Endothelial cell of umbilical vein (primary cell): ENCODE results near the gene SP1. TPM values are rescaled to one million over a fixed set of nuclear protein-coding genes. Genes with fewer than 3 reads are reported as not detected.

Experiments
- BruUV-seq: library from RNA; stranded (reverse); fragments of 400-500 nt; replicated peaks from 2 replicates; lab custom pipeline; 2021; lab: Mats Ljungman, UMichigan
- CTCF ChIA-PET: fragments of 300-600, 350-600 bp; sonication (Branson Sonifier 250); formaldehyde crosslinking; loops from one replicate; lab custom pipeline; 2021; ENCODE audit warnings: antibody characterized with exemption, inconsistent platforms; lab: Charles Lee
- POLR2A ChIA-PET: fragments of 300-600, 350-600 bp; sonication (Branson Sonifier 250); formaldehyde crosslinking; loops from one replicate; lab custom pipeline; 2021; ENCODE audit warnings: antibody characterized with exemption, inconsistent platforms; lab: Charles Lee
- DNase-seq: peaks from one replicate; pipeline ENCODE4 v3.0.0-alpha.2; 2011; ENCODE audit warnings: low read depth, low spot score
- FAIRE-seq: peaks from 2 replicates; lab custom pipeline; 2011; peaks lifted over from hg19 to GRCh38; lab: Jason Lieb, UNC
- H2AFZ ChIP-seq: 2 replicates; pipeline ENCODE4 v1.6.0; 2012; ENCODE audit warnings: low read depth, low read length, control low read depth, inconsistent platforms
- H3K27ac ChIP-seq: 2 replicates; pipeline ENCODE4 v1.5.1; 2011; ENCODE audit warnings: low read depth, mild to moderate bottlenecking, control low read depth, low read length, moderate library complexity; ENCODE audit not compliant: insufficient read depth
- H3K27me3 ChIP-seq, 2 experiments: 2 replicates each; pipeline versions ENCODE4 v1.6.0 to v1.6.1; 2011; ENCODE audit warnings: low read length in 2 of 2, mixed read lengths in 1 of 2; ENCODE audit not compliant: control insufficient read depth in 2 of 2, insufficient read depth in 2 of 2
- H3K36me3 ChIP-seq, 2 experiments: 2 replicates in 1 of 2; 3 replicates in 1 of 2; pipeline ENCODE4 v1.5.1; 2011; ENCODE audit warnings: low read length in 2 of 2, mild to moderate bottlenecking in 1 of 2, moderate library complexity in 1 of 2; ENCODE audit not compliant: control insufficient read depth in 2 of 2, insufficient read depth in 2 of 2; ENCODE audit errors: extremely low read depth in 1 of 2
- H3K4me1 ChIP-seq: 3 replicates; pipeline ENCODE4 v1.5.1; 2011; ENCODE audit warnings: mild to moderate bottlenecking, low read length; ENCODE audit not compliant: control insufficient read depth, insufficient read depth; ENCODE audit errors: extremely low read depth
- H3K4me2 ChIP-seq: 2 replicates; pipeline ENCODE4 v1.6.1; 2011; ENCODE audit warnings: low read length, control low read depth, mixed read lengths; ENCODE audit not compliant: insufficient read depth
- H3K4me3 ChIP-seq, 3 experiments: fragments of 200-600 bp in 1 of 3; sonication (generic), shearing (Covaris generic) in 1 of 3; replicated peaks in 1 of 3; 2 replicates each; pipeline ENCODE4 v1.5.1; 2011 to 2016; ENCODE audit warnings: control low read depth in 3 of 3, low read length in 3 of 3, mild to moderate bottlenecking in 2 of 3, inconsistent platforms in 1 of 3, low read depth in 1 of 3, moderate library complexity in 1 of 3; ENCODE audit not compliant: insufficient read depth in 1 of 3
- H3K79me2 ChIP-seq: 2 replicates; pipeline ENCODE4 v1.6.0; 2012; ENCODE audit warnings: low read length, inconsistent platforms; ENCODE audit not compliant: control insufficient read depth, insufficient read depth
- H3K9ac ChIP-seq: replicated peaks from 2 replicates; pipeline ENCODE3; 2011; ENCODE audit warnings: low read length, control low read depth; ENCODE audit not compliant: insufficient read depth; ENCODE audit errors: extremely low read depth
- H3K9me1 ChIP-seq: replicated peaks from 3 replicates; pipeline ENCODE4 v1.6.0; 2011; ENCODE audit warnings: mild to moderate bottlenecking, low read length; ENCODE audit not compliant: control insufficient read depth, insufficient read depth; ENCODE audit errors: extremely low read depth
- H3K9me3 ChIP-seq: replicated peaks from 2 replicates; pipeline ENCODE4 v1.5.1; 2012; ENCODE audit warnings: low read length, inconsistent platforms; ENCODE audit not compliant: control insufficient read depth, insufficient read depth
- H4K20me1 ChIP-seq: replicated peaks from 2 replicates; pipeline ENCODE3; 2011; ENCODE audit warnings: mild to moderate bottlenecking, low read length; ENCODE audit not compliant: control insufficient read depth, insufficient read depth; ENCODE audit errors: extremely low read depth
- CTCF ChIP-seq, 2 donors: IDR thresholded peaks; 1 replicate in 1 of 2; 2 replicates in 1 of 2; pipeline ENCODE4 v1.5.1; 2011; ENCODE audit warnings: low read length in 2 of 2, mild to moderate bottlenecking in 2 of 2, moderate library complexity in 2 of 2, control low read depth in 1 of 2, inconsistent platforms in 1 of 2, low read depth in 1 of 2; ENCODE audit not compliant: insufficient read depth in 1 of 2; ENCODE audit errors: extremely low read depth in 1 of 2
- EZH2 ChIP-seq: IDR thresholded peaks from 2 replicates; pipeline ENCODE4 v1.6.1; 2012; ENCODE audit warnings: borderline replicate concordance, low read depth, mild to moderate bottlenecking, moderate library complexity, low read length, inconsistent platforms; ENCODE audit not compliant: severe bottlenecking
- FOS ChIP-seq: IDR thresholded peaks from 2 replicates; pipeline ENCODE4 v1.6.1; 2011; ENCODE audit warnings: mild to moderate bottlenecking, low read length, moderate library complexity, borderline replicate concordance; ENCODE audit not compliant: insufficient read depth
- GATA2 ChIP-seq: IDR thresholded peaks from 2 replicates; pipeline ENCODE4 v1.7.0; 2011; ENCODE audit warnings: low read depth, mild to moderate bottlenecking, moderate library complexity, mixed read lengths, low read length; ENCODE audit not compliant: insufficient read length, insufficient read depth
- JUN ChIP-seq: IDR thresholded peaks from 2 replicates; pipeline ENCODE4 v1.6.1; 2011; ENCODE audit warnings: borderline replicate concordance, low read depth; ENCODE audit not compliant: insufficient read length, insufficient read depth
- MYC ChIP-seq: IDR thresholded peaks from one replicate; pipeline ENCODE4 v1.6.1; 2011; ENCODE audit warnings: mild to moderate bottlenecking, low read depth, low read length
- POLR2A ChIP-seq: IDR thresholded peaks from 2 replicates; pipeline ENCODE4 v1.6.1; 2012; ENCODE audit warnings: low read depth, mild to moderate bottlenecking, control low read depth, low read length
- POLR2AphosphoS5 ChIP-seq: IDR thresholded peaks from 2 replicates; pipeline ENCODE4 v1.6.1; 2012; ENCODE audit warnings: low read depth, mild to moderate bottlenecking, control low read depth, low read length, moderate library complexity; ENCODE audit not compliant: insufficient read depth
- dilution Hi-C: fragments of 300-500 bp; cut with MboI; formaldehyde crosslinking; loops from one replicate; pipeline ENCODE4 v1.15.0; 2019; ENCODE audit warnings: low sequenced_read_pairs; ENCODE audit not compliant: extremely low pct_ligation_motif_present
- intact Hi-C: fragments of 100-400 bp; cut with micrococcal nuclease; formaldehyde crosslinking; loops from one replicate; pipeline ENCODE4 v1.10.0; 2022
- polyA plus RNA-seq, 4 experiments: library from polyadenylated mRNA; depleted of rRNA in 3 of 4; stranded (reverse) in 3 of 4; unstranded in 1 of 4; fragments of >200 nt; gene quantifications; 2 replicates each; pipeline versions ENCODE4 v1.2.1 to v1.2.3, GENCODE V29; 2011 to 2012; ENCODE audit warnings: missing spikeins in 1 of 4
- total RNA-seq: library from RNA; stranded (reverse); gene quantifications from 2 replicates; pipeline ENCODE4 v1.2.3, GENCODE V29; 2021
- TF ChIP-seq, protein P1 (sequence below): IDR thresholded peaks from 2 replicates; pipeline ENCODE4 v1.6.1; 2011; ENCODE audit not compliant: insufficient read depth, insufficient read length

Gene SP1
- total and polyA plus RNA-seq, 2 donors (not counting 3 experiments of a cell fraction or from before 2014, with no cell fraction given) = 34.8 to 56.3 TPM

DNA sequence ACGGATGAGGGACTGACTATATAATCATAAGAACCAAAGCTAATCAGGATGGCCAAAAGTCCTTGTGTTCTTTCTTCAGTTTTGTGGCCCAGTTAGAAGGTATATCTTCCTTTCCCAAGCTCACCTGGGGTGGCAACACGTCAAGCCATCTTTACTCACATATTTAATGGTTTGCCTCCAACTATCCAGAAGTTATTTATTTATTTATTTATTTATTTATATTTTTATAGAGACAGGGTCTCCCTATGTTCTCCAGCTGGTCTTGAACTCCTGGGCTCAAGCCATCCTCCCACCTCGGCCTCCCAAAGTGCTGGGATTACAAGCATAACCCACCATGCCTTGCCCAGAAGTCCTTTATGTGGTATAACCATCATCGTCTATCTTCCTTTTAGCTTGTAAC is 32.1 kb upstream of the SP1 start:
- Histone ChIP-seq H4K20me1 (no peaks in the 10 kb centered on the region), H2AFZ (no peak overlapping the region), H3K36me3 (no peaks in the 10 kb centered on the region), H3K27me3 (no peaks in the 10 kb centered on the region), H3K9me3 (no peaks in the 10 kb centered on the region), H3K4me3 (no peak overlapping the region), H3K4me2 (no peak overlapping the region), H3K4me1 (peaks cover 13% of the 10 kb centered on the region), H3K27ac (no peak overlapping the region), H3K79me2 (no peaks in the 10 kb centered on the region), H3K9ac (no peak overlapping the region), H3K9me1 (no peaks in the 10 kb centered on the region)
- ChIA-PET POLR2A (interaction anchor here (1.2 kb wide), 1 partner anchor 31 kb away, joined by 3 read pairs; no protein-coding TSS in a partner anchor), CTCF (interaction anchor here (1.1 to 1.9 kb wide), 5 partner anchors 26 to 78 kb away, joined by 3 to 14 read pairs (median 4); partner anchors contain the start of gene AAAS)
- DNase-seq (no peak), FAIRE-seq (no peak)
- TF ChIP-seq EZH2 = no peak
- no peak for TF ChIP-seq JUN
- TF ChIP-seq POLR2A = no peak
- no peak for TF ChIP-seq MYC
- TF ChIP-seq, protein P1, sequence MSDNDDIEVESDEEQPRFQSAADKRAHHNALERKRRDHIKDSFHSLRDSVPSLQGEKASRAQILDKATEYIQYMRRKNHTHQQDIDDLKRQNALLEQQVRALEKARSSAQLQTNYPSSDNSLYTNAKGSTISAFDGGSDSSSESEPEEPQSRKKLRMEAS = no peak
- no peak for TF ChIP-seq POLR2AphosphoS5
- no peak for TF ChIP-seq GATA2
- no peak for TF ChIP-seq CTCF (IDR thresholded peaks at IDR 0.05; ENCODE audit: extremely low read depth in 1 of 2, insufficient read depth in 1 of 2, low read depth in 1 of 2, low read length in 2 of 2)
- TF ChIP-seq FOS = no peak
- BruUV-seq = no TSS peak
- dilution Hi-C loops = no loop called here
- intact Hi-C loops = no loop called here
